ENCODE data around the gene SPIN1. TPM values are rescaled to one million over a fixed set of nuclear protein-coding genes. Genes with fewer than 3 reads are reported as not detected.

The SPIN1 gene
- total RNA-seq, 3 donors from 2014 or later (not counting 1 experiment from before 2014, with no cell fraction given) = 30.3 to 46.1 (median 39.3) TPM

DNA sequence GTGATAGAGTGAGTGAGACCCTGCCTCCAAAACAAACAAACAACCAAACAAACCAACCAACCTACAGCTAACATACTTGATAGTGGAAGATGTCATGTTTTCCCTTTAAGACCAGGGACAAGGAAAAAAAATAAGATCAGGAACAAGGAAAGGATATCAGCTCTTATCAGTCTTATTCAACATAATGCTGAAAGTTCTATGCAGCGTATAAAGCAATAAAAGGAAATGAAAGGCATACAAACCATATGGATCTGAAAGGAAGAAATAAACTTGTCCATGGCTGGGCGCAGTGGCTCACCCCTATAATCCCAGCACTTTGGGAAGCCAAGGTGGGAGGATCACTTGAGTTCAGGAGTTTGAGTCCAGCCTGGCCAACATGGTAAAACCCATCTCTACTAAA is 23.5 kb upstream of the SPIN1 start:
- no peak for ATAC-seq
- no peaks in the 10 kb centered on the region for H3K4me1 ChIP-seq (ENCODE audit: control insufficient read depth, insufficient read depth, low read length)
- H3K27ac Mint-ChIP-seq = no peak overlapping the region
- no peak overlapping the region for H3K4me3 Mint-ChIP-seq
- H3K9me3 ChIP-seq (ENCODE audit: control insufficient read depth, insufficient read depth, low read length) = peaks cover 8% of the 10 kb centered on the region
- no peak overlapping the region for H3K4me3 ChIP-seq (ENCODE audit: low read length)
- 89% methylated on average over 2 of the region's 2 CpGs for WGBS (ENCODE audit: insufficient coverage)
- H3K4me1 Mint-ChIP-seq = no peaks in the 10 kb centered on the region
- intact Hi-C loops (cut with micrococcal nuclease) = no loop called here
- H3K27ac ChIP-seq (ENCODE audit: low read length) = no peak overlapping the region
- H3K27me3 ChIP-seq (ENCODE audit: control insufficient read depth, insufficient read depth, low read length) = no peaks in the 10 kb centered on the region
- peaks cover 18% of the 10 kb centered on the region for H3K36me3 Mint-ChIP-seq
- DNase-seq = no peak
- no peaks in the 10 kb centered on the region for H3K36me3 ChIP-seq (ENCODE audit: control insufficient read depth, insufficient read depth, low read length)
- peaks cover 12 to 15% of the 10 kb centered on the region in 2 donors for H3K27me3 Mint-ChIP-seq (ENCODE audit: low read depth in 2 of 2)
- peaks cover 5 to 12% of the 10 kb centered on the region in 2 donors for H3K9me3 Mint-ChIP-seq
- TF ChIP-seq, protein P1, sequence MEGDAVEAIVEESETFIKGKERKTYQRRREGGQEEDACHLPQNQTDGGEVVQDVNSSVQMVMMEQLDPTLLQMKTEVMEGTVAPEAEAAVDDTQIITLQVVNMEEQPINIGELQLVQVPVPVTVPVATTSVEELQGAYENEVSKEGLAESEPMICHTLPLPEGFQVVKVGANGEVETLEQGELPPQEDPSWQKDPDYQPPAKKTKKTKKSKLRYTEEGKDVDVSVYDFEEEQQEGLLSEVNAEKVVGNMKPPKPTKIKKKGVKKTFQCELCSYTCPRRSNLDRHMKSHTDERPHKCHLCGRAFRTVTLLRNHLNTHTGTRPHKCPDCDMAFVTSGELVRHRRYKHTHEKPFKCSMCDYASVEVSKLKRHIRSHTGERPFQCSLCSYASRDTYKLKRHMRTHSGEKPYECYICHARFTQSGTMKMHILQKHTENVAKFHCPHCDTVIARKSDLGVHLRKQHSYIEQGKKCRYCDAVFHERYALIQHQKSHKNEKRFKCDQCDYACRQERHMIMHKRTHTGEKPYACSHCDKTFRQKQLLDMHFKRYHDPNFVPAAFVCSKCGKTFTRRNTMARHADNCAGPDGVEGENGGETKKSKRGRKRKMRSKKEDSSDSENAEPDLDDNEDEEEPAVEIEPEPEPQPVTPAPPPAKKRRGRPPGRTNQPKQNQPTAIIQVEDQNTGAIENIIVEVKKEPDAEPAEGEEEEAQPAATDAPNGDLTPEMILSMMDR (IDR thresholded peaks at IDR 0.05) = no peak

GRCh38 chr9:88370346-88370745 is 17.9 kb upstream of the SPIN1 start:
- Mint-ChIP-seq H3K27ac (no peak overlapping the region), H3K27me3 (ENCODE audit: low read depth in 2 of 2) (peaks cover 18 to 19% of the 10 kb centered on the region in 2 donors), H3K4me3 (no peak overlapping the region), H3K9me3 (peaks cover 5 to 12% of the 10 kb centered on the region in 2 donors), H3K4me1 (peaks cover 8 to 9% of the 10 kb centered on the region in 2 donors), H3K36me3 (peaks cover 18% of the 10 kb centered on the region)
- H3K36me3 ChIP-seq (ENCODE audit: control insufficient read depth, insufficient read depth, low read length) = no peaks in the 10 kb centered on the region
- H3K27me3 ChIP-seq (ENCODE audit: control insufficient read depth, insufficient read depth, low read length) = no peaks in the 10 kb centered on the region
- no peak overlapping the region for H3K27ac ChIP-seq (ENCODE audit: low read length)
- no peak overlapping the region for H3K4me3 ChIP-seq (ENCODE audit: low read length)
- peaks cover 8% of the 10 kb centered on the region for H3K9me3 ChIP-seq (ENCODE audit: control insufficient read depth, insufficient read depth, low read length)
- TF ChIP-seq, protein P1 (IDR thresholded peaks at IDR 0.05) = no peak
- H3K4me1 ChIP-seq (ENCODE audit: control insufficient read depth, insufficient read depth, low read length) = peaks cover 4% of the 10 kb centered on the region
- peak in 1 of 3 donors; percentile 37 for ATAC-seq
- intact Hi-C loops (cut with micrococcal nuclease) = no loop called here
- no peak for DNase-seq

- Mint-ChIP-seq H3K9me3 (peaks cover 5 to 8% of the 10 kb centered on the region in 2 donors), H3K4me3 (no peak overlapping the region), H3K36me3 (peaks cover 13% of the 10 kb centered on the region), H3K4me1 (peaks cover 8 to 9% of the 10 kb centered on the region in 2 donors), H3K27me3 (ENCODE audit: low read depth in 2 of 2) (peaks cover 18 to 19% of the 10 kb centered on the region in 2 donors), H3K27ac (no peak overlapping the region)
- peaks cover 2% of the 10 kb centered on the region for H3K27me3 ChIP-seq (ENCODE audit: control insufficient read depth, insufficient read depth, low read length)
- H3K9me3 ChIP-seq (ENCODE audit: control insufficient read depth, insufficient read depth, low read length) = peaks cover 8% of the 10 kb centered on the region
- H3K36me3 ChIP-seq (ENCODE audit: control insufficient read depth, insufficient read depth, low read length) = no peaks in the 10 kb centered on the region
- H3K4me1 ChIP-seq (ENCODE audit: control insufficient read depth, insufficient read depth, low read length) = peaks cover 4% of the 10 kb centered on the region
- WGBS (ENCODE audit: insufficient coverage) = 84% methylated on average over 2 of the region's 2 CpGs
- intact Hi-C loops (cut with micrococcal nuclease) = no loop called here
- no peak overlapping the region for H3K4me3 ChIP-seq (ENCODE audit: low read length)
- TF ChIP-seq, protein P1 (IDR thresholded peaks at IDR 0.05) = no peak
- DNase-seq (no peak), ATAC-seq (no peak)
- H3K27ac ChIP-seq (ENCODE audit: low read length) = no peak overlapping the region
These were observed 16.1 kb upstream of the SPIN1 start for GRCh38 chr9:88372103-88372654.

GRCh38 chr9:88373045-88373444 is 15.2 kb upstream of the SPIN1 start:
- H3K36me3 ChIP-seq (ENCODE audit: control insufficient read depth, insufficient read depth, low read length) = no peaks in the 10 kb centered on the region
- H3K27me3 ChIP-seq (ENCODE audit: control insufficient read depth, insufficient read depth, low read length) = peaks cover 2% of the 10 kb centered on the region
- H3K36me3 Mint-ChIP-seq = peaks cover 4% of the 10 kb centered on the region
- H3K27me3 Mint-ChIP-seq (ENCODE audit: low read depth in 2 of 2) = peaks cover 17 to 19% of the 10 kb centered on the region in 2 donors
- peaks cover 4% of the 10 kb centered on the region for H3K4me1 ChIP-seq (ENCODE audit: control insufficient read depth, insufficient read depth, low read length)
- 86% methylated on average over 4 of the region's 5 CpGs for WGBS (ENCODE audit: insufficient coverage)
- ATAC-seq (no peak), DNase-seq (no peak)
- H3K9me3 Mint-ChIP-seq = peaks cover 1 to 3% of the 10 kb centered on the region in 2 donors
- peaks cover 5% of the 10 kb centered on the region for H3K9me3 ChIP-seq (ENCODE audit: control insufficient read depth, insufficient read depth, low read length)
- H3K4me3 Mint-ChIP-seq = no peak overlapping the region
- intact Hi-C loops (cut with micrococcal nuclease) = no loop called here
- no peak overlapping the region for H3K27ac Mint-ChIP-seq
- TF ChIP-seq, protein P1 (IDR thresholded peaks at IDR 0.05) = no peak
- H3K4me3 ChIP-seq (ENCODE audit: low read length) = no peak overlapping the region
- peaks cover 8 to 9% of the 10 kb centered on the region in 2 donors for H3K4me1 Mint-ChIP-seq
- H3K27ac ChIP-seq (ENCODE audit: low read length) = no peak overlapping the region

Measured in natural killer cell (primary cell).